ENCODE results near the gene DOCK10. TPM values are rescaled to one million over a fixed set of nuclear protein-coding genes. Genes with fewer than 3 reads are reported as not detected.

DOCK10 gene
- total and polyA plus RNA-seq, 9 of the 15 experiments (the other 6 are each of a cell fraction or from before 2014, with no cell fraction given): 0.01 to 0.87 (median 0.18) TPM

- H3K9ac ChIP-seq (ENCODE audit: insufficient read depth in 1 of 2, low read depth in 2 of 2, low read length in 2 of 2): no peak overlapping the region
- H3K4me2 ChIP-seq (ENCODE audit: insufficient read depth, low read length): no peak overlapping the region
- no peaks in the 10 kb centered on the region for H3K9me1 ChIP-seq (ENCODE audit: control insufficient read depth, insufficient read depth, low read length)
- FAIRE-seq (no peak), DNase-seq (ENCODE audit: extremely low read depth in 1 of 4, low spot score in 3 of 4) (no peak), ATAC-seq (no peak)
- intact Hi-C loops (cut with micrococcal nuclease): no loop called here
- H3K36me3 ChIP-seq (ENCODE audit: control insufficient read depth, insufficient read depth, low read length): no peaks in the 10 kb centered on the region
- no peaks in the 10 kb centered on the region for H3K4me1 ChIP-seq (replicated peaks in 1 of 2; ENCODE audit: control insufficient read depth in 2 of 2, insufficient read depth in 2 of 2, low read length in 2 of 2)
- CTCF ChIA-PET (ENCODE audit: low intra/inter-chr PET ratio): no interaction called here
- in situ Hi-C loops (cut with MboI): no loop called here
- TF ChIP-seq KLF16 (IDR thresholded peaks at IDR 0.05): no peak
- TF ChIP-seq, protein P1, sequence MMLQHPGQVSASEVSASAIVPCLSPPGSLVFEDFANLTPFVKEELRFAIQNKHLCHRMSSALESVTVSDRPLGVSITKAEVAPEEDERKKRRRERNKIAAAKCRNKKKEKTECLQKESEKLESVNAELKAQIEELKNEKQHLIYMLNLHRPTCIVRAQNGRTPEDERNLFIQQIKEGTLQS (IDR thresholded peaks at IDR 0.05): no peak
- TF ChIP-seq, protein P1 (CRISPR knock-in tag; conservative IDR thresholded peaks at IDR 0.05): no peak
- TF ChIP-seq ZNF384 (IDR thresholded peaks at IDR 0.05; ENCODE audit: low read depth, low read length): no peak
- TF ChIP-seq ELF2 (CRISPR knock-in tag; IDR thresholded peaks at IDR 0.05): no peak
- no peak for TF ChIP-seq HDAC2 (IDR thresholded peaks at IDR 0.05)
- TF ChIP-seq ZFP30 (CRISPR knock-in tag; IDR thresholded peaks at IDR 0.05; ENCODE audit: borderline replicate concordance): no peak
- TF ChIP-seq GTF3C2 (IDR thresholded peaks at IDR 0.05; ENCODE audit: borderline replicate concordance, extremely low read depth, insufficient read length): no peak
- TF ChIP-seq ZNF3 (CRISPR knock-in tag; IDR thresholded peaks at IDR 0.05): no peak
- TF ChIP-seq CBFA2T2 (conservative IDR thresholded peaks at IDR 0.05): no peak
- no peak for TF ChIP-seq NFE2L1 (tag; IDR thresholded peaks at IDR 0.05; ENCODE audit: borderline replicate concordance, low read depth)
- TF ChIP-seq HIVEP1 (CRISPR knock-in tag; IDR thresholded peaks at IDR 0.05): no peak
- TF ChIP-seq, protein P2, sequence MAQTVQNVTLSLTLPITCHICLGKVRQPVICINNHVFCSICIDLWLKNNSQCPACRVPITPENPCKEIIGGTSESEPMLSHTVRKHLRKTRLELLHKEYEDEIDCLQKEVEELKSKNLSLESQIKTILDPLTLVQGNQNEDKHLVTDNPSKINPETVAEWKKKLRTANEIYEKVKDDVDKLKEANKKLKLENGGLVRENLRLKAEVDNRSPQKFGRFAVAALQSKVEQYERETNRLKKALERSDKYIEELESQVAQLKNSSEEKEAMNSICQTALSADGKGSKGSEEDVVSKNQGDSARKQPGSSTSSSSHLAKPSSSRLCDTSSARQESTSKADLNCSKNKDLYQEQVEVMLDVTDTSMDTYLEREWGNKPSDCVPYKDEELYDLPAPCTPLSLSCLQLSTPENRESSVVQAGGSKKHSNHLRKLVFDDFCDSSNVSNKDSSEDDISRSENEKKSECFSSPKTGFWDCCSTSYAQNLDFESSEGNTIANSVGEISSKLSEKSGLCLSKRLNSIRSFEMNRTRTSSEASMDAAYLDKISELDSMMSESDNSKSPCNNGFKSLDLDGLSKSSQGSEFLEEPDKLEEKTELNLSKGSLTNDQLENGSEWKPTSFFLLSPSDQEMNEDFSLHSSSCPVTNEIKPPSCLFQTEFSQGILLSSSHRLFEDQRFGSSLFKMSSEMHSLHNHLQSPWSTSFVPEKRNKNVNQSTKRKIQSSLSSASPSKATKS (CRISPR knock-in tag; IDR thresholded peaks at IDR 0.05): no peak
- TF ChIP-seq, protein P3, sequence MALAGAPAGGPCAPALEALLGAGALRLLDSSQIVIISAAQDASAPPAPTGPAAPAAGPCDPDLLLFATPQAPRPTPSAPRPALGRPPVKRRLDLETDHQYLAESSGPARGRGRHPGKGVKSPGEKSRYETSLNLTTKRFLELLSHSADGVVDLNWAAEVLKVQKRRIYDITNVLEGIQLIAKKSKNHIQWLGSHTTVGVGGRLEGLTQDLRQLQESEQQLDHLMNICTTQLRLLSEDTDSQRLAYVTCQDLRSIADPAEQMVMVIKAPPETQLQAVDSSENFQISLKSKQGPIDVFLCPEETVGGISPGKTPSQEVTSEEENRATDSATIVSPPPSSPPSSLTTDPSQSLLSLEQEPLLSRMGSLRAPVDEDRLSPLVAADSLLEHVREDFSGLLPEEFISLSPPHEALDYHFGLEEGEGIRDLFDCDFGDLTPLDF (CRISPR knock-in tag; IDR thresholded peaks at IDR 0.05): no peak
- TF ChIP-seq ZNF717 (CRISPR knock-in tag; IDR thresholded peaks at IDR 0.05): no peak
- no peak for TF ChIP-seq CXXC5 (CRISPR knock-in tag; IDR thresholded peaks at IDR 0.05)
- no peaks in the 10 kb centered on the region for H3K79me2 ChIP-seq (ENCODE audit: control insufficient read depth, insufficient read depth, low read length)
- H2AFZ ChIP-seq (ENCODE audit: low read depth, low read length): no peak overlapping the region
- H3K9me3 ChIP-seq (replicated peaks; ENCODE audit: control insufficient read depth, insufficient read depth, low read depth, low read length): no peaks in the 10 kb centered on the region
- no TSS peak for BruUV-seq (replicated peaks)
- no peak overlapping the region for H3K4me3 ChIP-seq
- H3K27me3 ChIP-seq (ENCODE audit: control insufficient read depth in 2 of 2, insufficient read depth in 2 of 2, low read length in 2 of 2): no peaks in the 10 kb centered on the region
- POLR2A ChIA-PET: no interaction called here
- H4K20me1 ChIP-seq (replicated peaks; ENCODE audit: control insufficient read depth, insufficient read depth, low read length): no peaks in the 10 kb centered on the region
- no peak overlapping the region for H3K27ac ChIP-seq (ENCODE audit: extremely low read depth, low read depth, low read length)
These were observed 22.7 kb upstream of the DOCK10 start for GRCh38 chr2:225064928-225065327.

Measured in K562 (cell line).